K562 (cell line): ENCODE data around the gene THYN1.

Experiments
- EP300 ChIP-seq: IDR thresholded peaks from 2 replicates; pipeline ENCODE4 v1.6.1; 2012; ENCODE audit warnings: low read length, improper control_type of control experiment
- ESRRB ChIP-seq: fragments of 250-450 bp; sonication (Bioruptor Pico); IDR thresholded peaks from 2 replicates; pipeline ENCODE4 v1.5.0; 2020; ENCODE audit warnings: mild to moderate bottlenecking, moderate library complexity, borderline replicate concordance
- HCFC1 ChIP-seq: IDR thresholded peaks from 2 replicates; pipeline ENCODE4 v1.6.1; 2012; ENCODE audit warnings: low read depth, low read length, improper control_type of control experiment
- MYC ChIP-seq, 2 experiments: fragments of 250-450 bp in 1 of 2; sonication (Bioruptor Pico) in 1 of 2; IDR thresholded peaks; 2 replicates each; pipeline versions ENCODE4 v1.5.1 to v1.6.1; 2012 to 2021; ENCODE audit warnings: low read depth in 2 of 2, borderline replicate concordance in 1 of 2, improper control_type of control experiment in 1 of 2, low read length in 1 of 2, mild to moderate bottlenecking in 1 of 2, moderate library complexity in 1 of 2
- MYNN ChIP-seq, 2 experiments: sonication (generic); formaldehyde crosslinking in 1 of 2; IDR thresholded peaks; 2 replicates each; pipeline versions ENCODE4 v1.5.0 to v1.6.1; 2016 to 2020; ENCODE audit warnings: antibody characterized with exemption in 1 of 2, missing genetic modification reagents in 1 of 2
- NRF1 ChIP-seq, 2 experiments: fragments of 450-650 bp; IDR thresholded peaks in 1 of 2; conservative IDR thresholded peaks in 1 of 2; 2 replicates each; pipeline ENCODE4 v1.6.1; 2014; ENCODE audit warnings: mild to moderate bottlenecking in 2 of 2
- POLR2AphosphoS5 ChIP-seq: IDR thresholded peaks from 2 replicates; pipeline ENCODE4 v1.6.1; 2011; ENCODE audit warnings: mild to moderate bottlenecking, low read depth, low read length, moderate library complexity; ENCODE audit not compliant: control insufficient read depth, insufficient read depth
- TCF7L2 ChIP-seq: fragments of 150-350 bp; IDR thresholded peaks from 2 replicates; pipeline ENCODE4 v1.6.1; 2016; ENCODE audit warnings: low read depth, mild to moderate bottlenecking, low read length, moderate library complexity
- TF ChIP-seq, protein P1 (sequence below), 3 experiments: IDR thresholded peaks in 2 of 3; conservative IDR thresholded peaks in 1 of 3; 2 replicates each; pipeline ENCODE4 v1.5.1; 2011 to 2012; ENCODE audit warnings: low read length in 3 of 3, mild to moderate bottlenecking in 3 of 3, control low read depth in 2 of 3, improper control_type of control experiment in 1 of 3, inconsistent platforms in 1 of 3, low read depth in 1 of 3, mixed read lengths in 1 of 3, moderate library complexity in 1 of 3; ENCODE audit not compliant: insufficient read depth in 2 of 3
- TF ChIP-seq, protein P2 (sequence below): sonication (generic); formaldehyde crosslinking; IDR thresholded peaks from 2 replicates; pipeline ENCODE4 v1.9.0; 2022; ENCODE audit warnings: mild to moderate bottlenecking, missing genetic modification reagents
- TF ChIP-seq, protein P3 (sequence below): fragments of 450-650 bp; formaldehyde crosslinking; IDR thresholded peaks from 2 replicates; pipeline ENCODE4 v1.4.0; 2020; ENCODE audit warnings: mild to moderate bottlenecking, moderate library complexity
- TF ChIP-seq, protein P4 (sequence below): fragments of 250-450 bp; sonication (Bioruptor Pico); IDR thresholded peaks from 2 replicates; pipeline ENCODE4 v1.4.0; 2020

DNA sequence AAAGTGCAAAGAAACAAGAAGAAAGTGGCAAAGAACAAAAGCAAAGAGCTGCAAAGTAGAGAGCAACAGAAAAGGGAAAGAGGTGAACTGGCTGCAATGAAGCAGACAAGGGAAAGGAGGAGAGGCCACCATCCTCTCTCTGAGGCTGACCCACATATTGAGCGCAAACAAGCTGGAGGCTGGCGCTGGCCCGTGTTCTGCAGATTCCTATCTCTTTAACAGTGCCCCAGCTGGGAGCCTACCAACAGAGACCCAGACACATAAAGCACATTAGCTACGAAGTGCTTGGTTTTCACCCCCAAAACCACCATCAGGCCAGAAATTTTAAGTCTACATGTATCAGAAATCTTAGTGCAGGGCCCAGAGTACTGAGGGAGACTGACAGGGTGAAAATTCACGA is 47.0 kb downstream of the THYN1 start:
- TF ChIP-seq, protein P1, sequence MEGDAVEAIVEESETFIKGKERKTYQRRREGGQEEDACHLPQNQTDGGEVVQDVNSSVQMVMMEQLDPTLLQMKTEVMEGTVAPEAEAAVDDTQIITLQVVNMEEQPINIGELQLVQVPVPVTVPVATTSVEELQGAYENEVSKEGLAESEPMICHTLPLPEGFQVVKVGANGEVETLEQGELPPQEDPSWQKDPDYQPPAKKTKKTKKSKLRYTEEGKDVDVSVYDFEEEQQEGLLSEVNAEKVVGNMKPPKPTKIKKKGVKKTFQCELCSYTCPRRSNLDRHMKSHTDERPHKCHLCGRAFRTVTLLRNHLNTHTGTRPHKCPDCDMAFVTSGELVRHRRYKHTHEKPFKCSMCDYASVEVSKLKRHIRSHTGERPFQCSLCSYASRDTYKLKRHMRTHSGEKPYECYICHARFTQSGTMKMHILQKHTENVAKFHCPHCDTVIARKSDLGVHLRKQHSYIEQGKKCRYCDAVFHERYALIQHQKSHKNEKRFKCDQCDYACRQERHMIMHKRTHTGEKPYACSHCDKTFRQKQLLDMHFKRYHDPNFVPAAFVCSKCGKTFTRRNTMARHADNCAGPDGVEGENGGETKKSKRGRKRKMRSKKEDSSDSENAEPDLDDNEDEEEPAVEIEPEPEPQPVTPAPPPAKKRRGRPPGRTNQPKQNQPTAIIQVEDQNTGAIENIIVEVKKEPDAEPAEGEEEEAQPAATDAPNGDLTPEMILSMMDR (IDR thresholded peaks at IDR 0.05 in 2 of 3, conservative IDR thresholded peaks at IDR 0.05 in 1 of 3; ENCODE audit: insufficient read depth in 2 of 3, low read depth in 1 of 3, low read length in 3 of 3) = no peak
- no peak for TF ChIP-seq TCF7L2
- TF ChIP-seq, protein P2, sequence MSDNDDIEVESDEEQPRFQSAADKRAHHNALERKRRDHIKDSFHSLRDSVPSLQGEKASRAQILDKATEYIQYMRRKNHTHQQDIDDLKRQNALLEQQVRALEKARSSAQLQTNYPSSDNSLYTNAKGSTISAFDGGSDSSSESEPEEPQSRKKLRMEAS (CRISPR knock-in tag) = no peak
- no peak for TF ChIP-seq NRF1 (conservative IDR thresholded peaks at IDR 0.05 in 1 of 2, IDR thresholded peaks at IDR 0.05 in 1 of 2)
- TF ChIP-seq, protein P3, sequence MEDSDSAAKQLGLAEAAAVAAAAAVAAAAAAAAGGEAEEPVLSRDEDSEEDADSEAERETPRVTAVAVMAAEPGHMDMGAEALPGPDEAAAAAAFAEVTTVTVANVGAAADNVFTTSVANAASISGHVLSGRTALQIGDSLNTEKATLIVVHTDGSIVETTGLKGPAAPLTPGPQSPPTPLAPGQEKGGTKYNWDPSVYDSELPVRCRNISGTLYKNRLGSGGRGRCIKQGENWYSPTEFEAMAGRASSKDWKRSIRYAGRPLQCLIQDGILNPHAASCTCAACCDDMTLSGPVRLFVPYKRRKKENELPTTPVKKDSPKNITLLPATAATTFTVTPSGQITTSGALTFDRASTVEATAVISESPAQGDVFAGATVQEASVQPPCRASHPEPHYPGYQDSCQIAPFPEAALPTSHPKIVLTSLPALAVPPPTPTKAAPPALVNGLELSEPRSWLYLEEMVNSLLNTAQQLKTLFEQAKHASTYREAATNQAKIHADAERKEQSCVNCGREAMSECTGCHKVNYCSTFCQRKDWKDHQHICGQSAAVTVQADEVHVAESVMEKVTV (CRISPR knock-in tag) = no peak
- TF ChIP-seq, protein P4, sequence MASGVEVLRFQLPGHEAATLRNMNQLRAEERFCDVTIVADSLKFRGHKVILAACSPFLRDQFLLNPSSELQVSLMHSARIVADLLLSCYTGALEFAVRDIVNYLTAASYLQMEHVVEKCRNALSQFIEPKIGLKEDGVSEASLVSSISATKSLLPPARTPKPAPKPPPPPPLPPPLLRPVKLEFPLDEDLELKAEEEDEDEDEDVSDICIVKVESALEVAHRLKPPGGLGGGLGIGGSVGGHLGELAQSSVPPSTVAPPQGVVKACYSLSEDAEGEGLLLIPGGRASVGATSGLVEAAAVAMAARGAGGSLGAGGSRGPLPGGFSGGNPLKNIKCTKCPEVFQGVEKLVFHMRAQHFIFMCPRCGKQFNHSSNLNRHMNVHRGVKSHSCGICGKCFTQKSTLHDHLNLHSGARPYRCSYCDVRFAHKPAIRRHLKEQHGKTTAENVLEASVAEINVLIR = no peak
- no peak for TF ChIP-seq POLR2AphosphoS5
- no peak for TF ChIP-seq MYC (IDR thresholded peaks at IDR 0.05; ENCODE audit: low read depth, low read length)
- no peak for TF ChIP-seq MYC (CRISPR knock-in tag; IDR thresholded peaks at IDR 0.05; ENCODE audit: borderline replicate concordance, low read depth)
- TF ChIP-seq EP300 = no peak
- TF ChIP-seq HCFC1 = no peak
- no peak for TF ChIP-seq ESRRB (CRISPR knock-in tag)
- TF ChIP-seq MYNN (IDR thresholded peaks at IDR 0.05) = no peak
- TF ChIP-seq MYNN (CRISPR knock-in tag; IDR thresholded peaks at IDR 0.05) = no peak
